Measurements from ENCODE around the gene MICU2. TPM values are rescaled to one million over a fixed set of nuclear protein-coding genes. Genes with fewer than 3 reads are reported as not detected.

MICU2 gene
- total and polyA plus RNA-seq, 2 of the 13 experiments (the other 11 are each of a cell fraction or from before 2014, with no cell fraction given) = 31.7 to 42.4 TPM

GRCh38 chr13:21446656-21447055 lies 157.3 kb downstream of the MICU2 start:
- 96% methylated on average over 2 of the region's 2 CpGs for WGBS (ENCODE audit: low lambda C conversion rate)
- ChIA-PET CTCF (ENCODE audit: low intra/inter-chr PET ratio, low total read pairs) (no interaction called here), POLR2A (no interaction called here)
- Histone ChIP-seq H3K4me3 (replicated peaks in 1 of 3; ENCODE audit: insufficient read depth in 1 of 3, low read depth in 2 of 3, low read length in 3 of 3) (no peak overlapping the region), H3K27me3 (ENCODE audit: control insufficient read depth in 1 of 2, insufficient read depth in 2 of 2, low read length in 2 of 2) (no peaks in the 10 kb centered on the region), H3K27ac (ENCODE audit: extremely low read length, insufficient read depth, low read length) (no peak overlapping the region), H2AFZ (ENCODE audit: low read length) (no peak overlapping the region), H3K79me2 (ENCODE audit: insufficient read depth, low read length) (peaks cover 58% of the 10 kb centered on the region), H3K9ac (ENCODE audit: insufficient read depth, low read depth, low read length) (no peak overlapping the region), H3K9me3 (ENCODE audit: low read length) (no peaks in the 10 kb centered on the region), H3K4me1 (ENCODE audit: insufficient read depth, low read length) (peaks cover 29% of the 10 kb centered on the region), H3K4me2 (ENCODE audit: low read depth, low read length) (no peak overlapping the region), H3K36me3 (replicated peaks in 1 of 2; ENCODE audit: control insufficient read depth in 1 of 2, insufficient read depth in 2 of 2, low read length in 2 of 2) (no peaks in the 10 kb centered on the region), H4K20me1 (ENCODE audit: insufficient read depth, low read length) (no peaks in the 10 kb centered on the region)
- FAIRE-seq = no peak
- DNase-seq (ENCODE audit: low spot score) = no peak
- no peak for ATAC-seq
- BruUV-seq (replicated peaks) = no TSS peak
- intact Hi-C loops (cut with micrococcal nuclease; ENCODE audit: unreplicated experiment) (no loop called here), in situ Hi-C loops (cut with HindIII; ENCODE audit: extremely low pct_ligation_motif_present, low pct_unique_long_range_greater_than_20kb) (no loop called here)
- TF ChIP-seq ARNT (IDR thresholded peaks at IDR 0.05) (no peak), THYN1 (CRISPR knock-in tag; IDR thresholded peaks at IDR 0.05; ENCODE audit: borderline replicate concordance, low read depth) (no peak), ZNF138 (CRISPR knock-in tag; IDR thresholded peaks at IDR 0.05; ENCODE audit: low read depth) (no peak), HES4 (CRISPR knock-in tag; IDR thresholded peaks at IDR 0.05; ENCODE audit: borderline replicate concordance) (no peak), SMAD3 (CRISPR knock-in tag; IDR thresholded peaks at IDR 0.05) (no peak), RFX3 (CRISPR knock-in tag; IDR thresholded peaks at IDR 0.05) (no peak), ZNF354B (CRISPR knock-in tag; IDR thresholded peaks at IDR 0.05) (no peak), CEBPB (IDR thresholded peaks at IDR 0.05; ENCODE audit: borderline replicate concordance, low read depth, low read length) (no peak), JUNB (CRISPR knock-in tag; IDR thresholded peaks at IDR 0.05; ENCODE audit: borderline replicate concordance) (no peak), ZNF784 (CRISPR knock-in tag; IDR thresholded peaks at IDR 0.05; ENCODE audit: borderline replicate concordance) (no peak), ZFYVE20 (CRISPR knock-in tag; IDR thresholded peaks at IDR 0.05; ENCODE audit: borderline replicate concordance, low read depth) (no peak), ZNF253 (CRISPR knock-in tag; IDR thresholded peaks at IDR 0.05; ENCODE audit: borderline replicate concordance) (no peak)
- TF ChIP-seq, protein P1, sequence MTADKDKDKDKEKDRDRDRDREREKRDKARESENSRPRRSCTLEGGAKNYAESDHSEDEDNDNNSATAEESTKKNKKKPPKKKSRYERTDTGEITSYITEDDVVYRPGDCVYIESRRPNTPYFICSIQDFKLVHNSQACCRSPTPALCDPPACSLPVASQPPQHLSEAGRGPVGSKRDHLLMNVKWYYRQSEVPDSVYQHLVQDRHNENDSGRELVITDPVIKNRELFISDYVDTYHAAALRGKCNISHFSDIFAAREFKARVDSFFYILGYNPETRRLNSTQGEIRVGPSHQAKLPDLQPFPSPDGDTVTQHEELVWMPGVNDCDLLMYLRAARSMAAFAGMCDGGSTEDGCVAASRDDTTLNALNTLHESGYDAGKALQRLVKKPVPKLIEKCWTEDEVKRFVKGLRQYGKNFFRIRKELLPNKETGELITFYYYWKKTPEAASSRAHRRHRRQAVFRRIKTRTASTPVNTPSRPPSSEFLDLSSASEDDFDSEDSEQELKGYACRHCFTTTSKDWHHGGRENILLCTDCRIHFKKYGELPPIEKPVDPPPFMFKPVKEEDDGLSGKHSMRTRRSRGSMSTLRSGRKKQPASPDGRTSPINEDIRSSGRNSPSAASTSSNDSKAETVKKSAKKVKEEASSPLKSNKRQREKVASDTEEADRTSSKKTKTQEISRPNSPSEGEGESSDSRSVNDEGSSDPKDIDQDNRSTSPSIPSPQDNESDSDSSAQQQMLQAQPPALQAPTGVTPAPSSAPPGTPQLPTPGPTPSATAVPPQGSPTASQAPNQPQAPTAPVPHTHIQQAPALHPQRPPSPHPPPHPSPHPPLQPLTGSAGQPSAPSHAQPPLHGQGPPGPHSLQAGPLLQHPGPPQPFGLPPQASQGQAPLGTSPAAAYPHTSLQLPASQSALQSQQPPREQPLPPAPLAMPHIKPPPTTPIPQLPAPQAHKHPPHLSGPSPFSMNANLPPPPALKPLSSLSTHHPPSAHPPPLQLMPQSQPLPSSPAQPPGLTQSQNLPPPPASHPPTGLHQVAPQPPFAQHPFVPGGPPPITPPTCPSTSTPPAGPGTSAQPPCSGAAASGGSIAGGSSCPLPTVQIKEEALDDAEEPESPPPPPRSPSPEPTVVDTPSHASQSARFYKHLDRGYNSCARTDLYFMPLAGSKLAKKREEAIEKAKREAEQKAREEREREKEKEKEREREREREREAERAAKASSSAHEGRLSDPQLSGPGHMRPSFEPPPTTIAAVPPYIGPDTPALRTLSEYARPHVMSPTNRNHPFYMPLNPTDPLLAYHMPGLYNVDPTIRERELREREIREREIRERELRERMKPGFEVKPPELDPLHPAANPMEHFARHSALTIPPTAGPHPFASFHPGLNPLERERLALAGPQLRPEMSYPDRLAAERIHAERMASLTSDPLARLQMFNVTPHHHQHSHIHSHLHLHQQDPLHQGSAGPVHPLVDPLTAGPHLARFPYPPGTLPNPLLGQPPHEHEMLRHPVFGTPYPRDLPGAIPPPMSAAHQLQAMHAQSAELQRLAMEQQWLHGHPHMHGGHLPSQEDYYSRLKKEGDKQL (CRISPR knock-in tag; IDR thresholded peaks at IDR 0.05; ENCODE audit: low read depth) = no peak
- TF ChIP-seq, protein P2, sequence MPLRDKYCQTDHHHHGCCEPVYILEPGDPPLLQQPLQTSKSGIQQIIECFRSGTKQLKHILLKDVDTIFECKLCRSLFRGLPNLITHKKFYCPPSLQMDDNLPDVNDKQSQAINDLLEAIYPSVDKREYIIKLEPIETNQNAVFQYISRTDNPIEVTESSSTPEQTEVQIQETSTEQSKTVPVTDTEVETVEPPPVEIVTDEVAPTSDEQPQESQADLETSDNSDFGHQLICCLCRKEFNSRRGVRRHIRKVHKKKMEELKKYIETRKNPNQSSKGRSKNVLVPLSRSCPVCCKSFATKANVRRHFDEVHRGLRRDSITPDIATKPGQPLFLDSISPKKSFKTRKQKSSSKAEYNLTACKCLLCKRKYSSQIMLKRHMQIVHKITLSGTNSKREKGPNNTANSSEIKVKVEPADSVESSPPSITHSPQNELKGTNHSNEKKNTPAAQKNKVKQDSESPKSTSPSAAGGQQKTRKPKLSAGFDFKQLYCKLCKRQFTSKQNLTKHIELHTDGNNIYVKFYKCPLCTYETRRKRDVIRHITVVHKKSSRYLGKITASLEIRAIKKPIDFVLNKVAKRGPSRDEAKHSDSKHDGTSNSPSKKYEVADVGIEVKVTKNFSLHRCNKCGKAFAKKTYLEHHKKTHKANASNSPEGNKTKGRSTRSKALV (CRISPR knock-in tag; IDR thresholded peaks at IDR 0.05) = no peak

All from HepG2 (cell line).